SU-DHL-6 (cell line): ENCODE results near the gene TSPAN18.

Experiments
- EZH2phosphoT487 ChIP-seq: fragments of 200-600 bp; sonication (generic), shearing (Covaris generic); conservative IDR thresholded peaks from 2 replicates; pipeline ENCODE4 v1.6.1; 2018; ENCODE audit warnings: mild to moderate bottlenecking, antibody characterized with exemption, low read length, moderate library complexity, mixed read lengths
- TF ChIP-seq, protein P1 (sequence below): fragments of 200-600 bp; sonication (generic); IDR thresholded peaks from one replicate; pipeline ENCODE4 v1.5.1; 2017; ENCODE audit warnings: antibody characterized with exemption, mild to moderate bottlenecking, low read length, moderate library complexity; ENCODE audit not compliant: insufficient read depth, poor library complexity, severe bottlenecking

DNA sequence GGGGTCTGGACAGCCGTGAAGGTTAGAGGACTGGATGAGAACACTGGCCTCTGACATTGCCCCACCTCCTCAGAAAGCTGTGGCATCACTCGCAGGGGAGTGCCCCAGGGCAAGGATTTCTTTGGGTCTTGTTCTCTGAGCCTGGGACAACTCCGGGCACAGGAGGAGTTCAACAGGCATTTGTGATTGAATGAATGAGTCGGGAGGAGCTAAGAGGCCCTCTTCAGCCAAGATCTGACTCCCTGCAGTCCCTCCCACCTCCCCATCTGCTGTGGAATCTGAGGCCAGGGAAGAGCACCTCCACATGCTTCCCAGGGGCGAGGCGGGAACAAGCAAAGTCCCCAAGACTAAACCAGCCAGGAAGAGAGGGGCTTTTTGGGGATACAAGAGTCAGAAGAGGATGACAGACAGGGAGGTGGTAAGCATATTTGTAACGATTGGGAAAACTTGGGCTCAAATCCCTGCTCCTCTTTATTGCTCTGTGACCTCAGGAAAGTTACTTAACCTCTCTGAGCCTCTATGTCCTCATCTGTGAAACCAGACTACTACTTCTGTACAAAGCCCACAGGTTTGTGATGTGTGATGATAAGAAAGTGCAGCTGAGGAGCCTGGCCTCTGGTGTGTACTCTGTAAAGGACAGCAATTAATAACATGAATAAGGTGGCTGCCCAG lies 217.6 kb downstream of the TSPAN18 start:
- TF ChIP-seq, protein P1, sequence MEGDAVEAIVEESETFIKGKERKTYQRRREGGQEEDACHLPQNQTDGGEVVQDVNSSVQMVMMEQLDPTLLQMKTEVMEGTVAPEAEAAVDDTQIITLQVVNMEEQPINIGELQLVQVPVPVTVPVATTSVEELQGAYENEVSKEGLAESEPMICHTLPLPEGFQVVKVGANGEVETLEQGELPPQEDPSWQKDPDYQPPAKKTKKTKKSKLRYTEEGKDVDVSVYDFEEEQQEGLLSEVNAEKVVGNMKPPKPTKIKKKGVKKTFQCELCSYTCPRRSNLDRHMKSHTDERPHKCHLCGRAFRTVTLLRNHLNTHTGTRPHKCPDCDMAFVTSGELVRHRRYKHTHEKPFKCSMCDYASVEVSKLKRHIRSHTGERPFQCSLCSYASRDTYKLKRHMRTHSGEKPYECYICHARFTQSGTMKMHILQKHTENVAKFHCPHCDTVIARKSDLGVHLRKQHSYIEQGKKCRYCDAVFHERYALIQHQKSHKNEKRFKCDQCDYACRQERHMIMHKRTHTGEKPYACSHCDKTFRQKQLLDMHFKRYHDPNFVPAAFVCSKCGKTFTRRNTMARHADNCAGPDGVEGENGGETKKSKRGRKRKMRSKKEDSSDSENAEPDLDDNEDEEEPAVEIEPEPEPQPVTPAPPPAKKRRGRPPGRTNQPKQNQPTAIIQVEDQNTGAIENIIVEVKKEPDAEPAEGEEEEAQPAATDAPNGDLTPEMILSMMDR, result no peak
- TF ChIP-seq EZH2phosphoT487, result no peak
